Measurements from ENCODE around the gene NPTN.

DNA sequence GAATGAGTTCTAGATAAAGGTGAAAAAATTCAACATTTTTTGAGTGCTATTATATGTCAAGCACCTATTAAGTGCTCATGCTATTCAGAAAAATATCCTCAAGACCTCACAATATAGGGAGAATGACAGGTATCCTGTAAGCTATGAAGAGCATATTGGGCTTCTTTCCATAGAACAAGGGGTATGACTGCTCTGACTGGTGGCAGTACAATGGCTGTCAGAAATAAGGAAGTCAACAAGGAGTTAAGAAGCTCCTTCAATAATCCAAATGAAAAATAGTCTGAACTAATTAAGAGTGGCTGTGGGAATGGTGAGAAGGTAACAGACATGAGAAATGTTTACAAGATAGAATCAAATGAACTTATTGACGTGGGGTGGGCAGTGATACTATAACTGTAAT, 24.7 kb downstream of the NPTN start:
- TF ChIP-seq TAF1 (IDR thresholded peaks at IDR 0.05; ENCODE audit: borderline replicate concordance, low read depth, low read length) (no peak), POLR2A (IDR thresholded peaks at IDR 0.05; ENCODE audit: low read depth, low read length) (no peak), POLR2AphosphoS5 (IDR thresholded peaks at IDR 0.05; ENCODE audit: low read depth, low read length) (no peak)
